HG03378 (cell line): ENCODE measurements around the gene KRTAP10-11.

ENCODE experiments used
- ATAC-seq: cut with Tn5 transposase; IDR thresholded peaks from one replicate; pipeline ENCODE4 v1.9.1; 2021; ENCODE audit warnings: mild to moderate bottlenecking, moderate library complexity; ENCODE audit not compliant: unreplicated experiment

The KRTAP10-11 gene

GRCh38 chr21:44692798-44693512, 46.7 kb downstream of the KRTAP10-11 start:
- no peak for ATAC-seq

GRCh38 chr21:44694776-44695175, 48.6 kb downstream of the KRTAP10-11 start:
- no peak for ATAC-seq

GRCh38 chr21:44695184-44695583, 49.0 kb downstream of the KRTAP10-11 start:
- no peak for ATAC-seq

GRCh38 chr21:44695641-44696040, 49.4 kb downstream of the KRTAP10-11 start:
- ATAC-seq: no peak

- ATAC-seq: no peak
These were observed 50.4 kb downstream of the KRTAP10-11 start for GRCh38 chr21:44696572-44696971.
